ENCODE data around the gene PCMT1. TPM values are rescaled to one million over a fixed set of nuclear protein-coding genes. Genes with fewer than 3 reads are reported as not detected.
A peak's percentile ranks its signal among the peaks of the same experiment; 100 is the strongest.
"Not testable (repeated sequence)": the region's sequence is repeated elsewhere in the genome, so short reads cannot be mapped to it uniquely, and the experiment has no call there.

The PCMT1 gene
- total RNA-seq, 1 experiment from 2014 or later, result 118 TPM

- Mint-ChIP-seq H3K4me1 (ENCODE audit: low read depth, unreplicated experiment) (peaks cover 9% of the 10 kb centered on the region), H3K4me3 (ENCODE audit: unreplicated experiment) (peak overlapping the region; percentile 88), H3K27me3 (ENCODE audit: insufficient read depth, unreplicated experiment) (no peaks in the 10 kb centered on the region), H3K9me3 (ENCODE audit: unreplicated experiment) (no peaks in the 10 kb centered on the region), H3K36me3 (ENCODE audit: insufficient read depth, unreplicated experiment) (peaks cover 29% of the 10 kb centered on the region), H3K27ac (ENCODE audit: unreplicated experiment) (peak overlapping the region; percentile 75)
- Histone ChIP-seq H3K27me3 (replicated peaks; ENCODE audit: control insufficient read depth, insufficient read depth, low read length) (no peaks in the 10 kb centered on the region), H3K9me3 (no peaks in the 10 kb centered on the region), H3K4me1 (peaks cover 4% of the 10 kb centered on the region; the same call in 1 of the 2 replicates), H3K36me3 (ENCODE audit: control insufficient read depth, insufficient read depth, low read length) (no peaks in the 10 kb centered on the region), H3K4me3 (ENCODE audit: low read depth, low read length) (peak overlapping the region; percentile 63)
- POLR2A ChIA-PET, result no interaction called here
- CTCF ChIA-PET, result no interaction called here
- TF ChIP-seq, protein P1, sequence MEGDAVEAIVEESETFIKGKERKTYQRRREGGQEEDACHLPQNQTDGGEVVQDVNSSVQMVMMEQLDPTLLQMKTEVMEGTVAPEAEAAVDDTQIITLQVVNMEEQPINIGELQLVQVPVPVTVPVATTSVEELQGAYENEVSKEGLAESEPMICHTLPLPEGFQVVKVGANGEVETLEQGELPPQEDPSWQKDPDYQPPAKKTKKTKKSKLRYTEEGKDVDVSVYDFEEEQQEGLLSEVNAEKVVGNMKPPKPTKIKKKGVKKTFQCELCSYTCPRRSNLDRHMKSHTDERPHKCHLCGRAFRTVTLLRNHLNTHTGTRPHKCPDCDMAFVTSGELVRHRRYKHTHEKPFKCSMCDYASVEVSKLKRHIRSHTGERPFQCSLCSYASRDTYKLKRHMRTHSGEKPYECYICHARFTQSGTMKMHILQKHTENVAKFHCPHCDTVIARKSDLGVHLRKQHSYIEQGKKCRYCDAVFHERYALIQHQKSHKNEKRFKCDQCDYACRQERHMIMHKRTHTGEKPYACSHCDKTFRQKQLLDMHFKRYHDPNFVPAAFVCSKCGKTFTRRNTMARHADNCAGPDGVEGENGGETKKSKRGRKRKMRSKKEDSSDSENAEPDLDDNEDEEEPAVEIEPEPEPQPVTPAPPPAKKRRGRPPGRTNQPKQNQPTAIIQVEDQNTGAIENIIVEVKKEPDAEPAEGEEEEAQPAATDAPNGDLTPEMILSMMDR (IDR thresholded peaks at IDR 0.05; ENCODE audit: insufficient read depth in 1 of 2, low read depth in 1 of 2, low read length in 1 of 2, severe bottlenecking in 1 of 2, unreplicated experiment in 1 of 2), result no peak
- peak; percentile 83 to 86 for DNase-seq
- intact Hi-C loops (cut with micrococcal nuclease; ENCODE audit: unreplicated experiment), result no loop called here
- no TSS peak for BruUV-seq (replicated peaks)
Observed at GRCh38 chr6:149750136-149750609, 632 bp downstream of the PCMT1 start.

DNA sequence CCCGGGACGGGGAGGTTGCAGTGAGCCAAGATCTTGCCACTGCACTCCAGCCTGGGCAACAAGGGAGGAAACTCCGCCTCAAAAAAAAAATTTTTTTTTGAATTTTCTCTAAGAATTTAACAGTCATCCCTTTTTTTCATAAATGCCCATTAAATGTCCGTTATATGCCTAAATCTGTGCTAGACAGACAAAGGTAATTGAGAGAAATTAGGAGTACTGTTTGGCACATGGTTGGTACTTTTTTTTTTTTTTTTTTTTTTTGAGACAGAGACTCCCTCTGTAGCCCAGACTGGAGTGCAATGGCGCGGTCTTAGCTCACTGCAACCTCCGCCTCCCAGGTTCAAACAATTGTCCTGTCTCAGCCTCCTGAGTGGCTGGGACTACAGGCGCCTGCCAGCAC is 1.7 kb downstream of the PCMT1 start:
- POLR2A ChIA-PET, result no interaction called here
- DNase-seq, result no peak
- Mint-ChIP-seq H3K36me3 (ENCODE audit: insufficient read depth, unreplicated experiment) (peaks cover 32% of the 10 kb centered on the region), H3K9me3 (ENCODE audit: unreplicated experiment) (no peaks in the 10 kb centered on the region), H3K27me3 (ENCODE audit: insufficient read depth, unreplicated experiment) (no peaks in the 10 kb centered on the region), H3K4me1 (ENCODE audit: low read depth, unreplicated experiment) (peaks cover 15% of the 10 kb centered on the region), H3K27ac (ENCODE audit: unreplicated experiment) (no peak overlapping the region), H3K4me3 (ENCODE audit: unreplicated experiment) (peak overlapping the region; percentile 88)
- Histone ChIP-seq H3K9me3 (no peaks in the 10 kb centered on the region), H3K36me3 (ENCODE audit: control insufficient read depth, insufficient read depth, low read length) (no peaks in the 10 kb centered on the region), H3K27me3 (replicated peaks; ENCODE audit: control insufficient read depth, insufficient read depth, low read length) (no peaks in the 10 kb centered on the region), H3K4me1 (peaks cover 4% of the 10 kb centered on the region; the same call in 1 of the 2 replicates), H3K4me3 (ENCODE audit: low read depth, low read length) (peak overlapping the region; percentile 63; the same call in 1 of the 2 replicates)
- no TSS peak for BruUV-seq (replicated peaks)
- TF ChIP-seq, protein P1 (IDR thresholded peaks at IDR 0.05; ENCODE audit: insufficient read depth in 1 of 2, low read depth in 1 of 2, low read length in 1 of 2, severe bottlenecking in 1 of 2, unreplicated experiment in 1 of 2), result no peak
- intact Hi-C loops (cut with micrococcal nuclease; ENCODE audit: unreplicated experiment), result no loop called here
- CTCF ChIA-PET, result interaction anchor here (0.7 kb wide), 1 partner anchor 33 kb away, joined by 4 read pairs; no protein-coding TSS in a partner anchor

DNA sequence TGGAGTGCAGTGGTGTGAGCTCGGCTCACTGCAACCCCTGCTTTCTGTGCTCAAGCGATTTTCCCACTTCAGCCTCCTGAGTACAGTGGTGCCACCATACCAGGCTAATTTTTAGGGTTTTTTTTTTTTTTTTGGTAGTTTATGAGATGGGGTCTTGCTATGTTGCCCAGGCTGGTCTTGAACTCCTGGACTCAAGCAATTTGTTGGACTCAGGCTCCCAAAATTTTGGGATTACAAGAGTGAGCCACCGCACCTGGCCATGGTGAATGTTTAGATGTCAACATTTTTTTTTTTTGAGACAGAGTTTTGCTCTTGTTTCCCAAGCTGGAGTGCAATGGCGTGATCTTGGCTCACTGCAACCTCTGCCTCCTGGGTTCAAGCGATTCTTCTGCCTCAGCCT is 2.4 kb downstream of the PCMT1 start:
- DNase-seq; H3K9me3 Mint-ChIP-seq (ENCODE audit: unreplicated experiment); H3K36me3 ChIP-seq (ENCODE audit: control insufficient read depth, insufficient read depth, low read length); intact Hi-C loops (cut with micrococcal nuclease; ENCODE audit: unreplicated experiment); H3K27me3 ChIP-seq (replicated peaks; ENCODE audit: control insufficient read depth, insufficient read depth, low read length); H3K27ac Mint-ChIP-seq (ENCODE audit: unreplicated experiment); H3K4me3 ChIP-seq (ENCODE audit: low read depth, low read length); H3K9me3 ChIP-seq; H3K4me1 ChIP-seq; BruUV-seq (replicated peaks); H3K27me3 Mint-ChIP-seq (ENCODE audit: insufficient read depth, unreplicated experiment); H3K4me3 Mint-ChIP-seq (ENCODE audit: unreplicated experiment): not testable (repeated sequence)
- Mint-ChIP-seq H3K36me3 (ENCODE audit: insufficient read depth, unreplicated experiment) (peaks cover 25% of the 10 kb centered on the region), H3K4me1 (ENCODE audit: low read depth, unreplicated experiment) (peaks cover 11% of the 10 kb centered on the region)
- ChIA-PET POLR2A (interaction anchor here (0.6 kb wide), 1 partner anchor 466 kb away, joined by 3 read pairs; no protein-coding TSS in a partner anchor), CTCF (interaction anchor here (0.6 to 0.7 kb wide), 2 partner anchors 33 to 620 kb away, joined by 4 read pairs; no protein-coding TSS in a partner anchor)

Measured in Caco-2 (cell line).